ENCODE results near the gene LATS1.
"Not testable (repeated sequence)": the region's sequence is repeated elsewhere in the genome, so short reads cannot be mapped to it uniquely, and the experiment has no call there.

LATS1 gene

DNA sequence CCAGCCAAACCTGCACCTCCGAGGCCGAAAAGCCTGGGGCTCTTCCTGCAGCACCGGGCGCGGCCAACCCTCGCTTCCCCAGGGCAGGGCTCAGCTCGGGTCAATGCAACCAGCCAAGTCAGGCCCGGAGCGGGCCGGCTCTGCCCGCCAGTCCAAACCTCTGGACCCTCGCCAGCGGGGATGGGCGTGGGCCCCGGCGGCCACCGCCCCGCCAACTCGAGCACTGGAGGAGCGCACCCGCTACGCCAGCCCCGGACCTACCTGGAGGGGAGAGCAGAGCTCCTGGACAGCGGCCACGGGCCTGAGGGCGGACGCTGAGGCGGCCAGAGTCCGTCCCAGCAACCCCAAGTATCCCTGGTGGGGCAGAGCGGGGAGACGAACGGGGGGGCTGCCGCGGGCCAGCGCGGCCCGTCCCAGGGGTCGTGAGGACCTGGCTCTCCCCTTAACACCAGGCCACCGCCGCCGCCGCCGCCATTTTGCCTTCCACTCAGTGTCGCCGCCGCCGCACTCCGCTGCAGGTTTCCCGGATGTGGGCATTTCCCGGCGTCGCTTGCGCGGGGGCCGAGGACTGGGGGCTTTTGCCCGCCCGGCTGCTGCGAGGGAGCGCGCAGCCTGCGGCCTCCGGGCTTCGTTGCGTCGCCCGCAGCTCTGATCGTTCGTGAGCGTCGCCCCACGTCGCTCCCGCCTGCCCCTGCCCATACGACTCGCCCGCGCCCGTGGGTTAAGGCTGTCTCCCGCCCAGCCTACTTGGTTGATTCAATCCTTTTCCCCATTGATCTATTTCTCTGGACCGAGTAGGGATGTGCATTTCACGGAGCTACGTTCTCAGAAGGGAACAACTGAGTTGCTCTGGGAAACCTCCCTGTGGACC, at the start of gene LATS1:
LATS1 (minus strand) TSS at position 514 of the 871 bp plus-strand sequence. CDS start 15,975 bp downstream, outside the sequence.
- peak; percentile 90 for DNase-seq (ENCODE audit: low spot score)

- DNase-seq (ENCODE audit: low spot score): no peak
These were observed 48.4 kb upstream of the LATS1 start for GRCh38 chr6:149766156-149766769.

DNA sequence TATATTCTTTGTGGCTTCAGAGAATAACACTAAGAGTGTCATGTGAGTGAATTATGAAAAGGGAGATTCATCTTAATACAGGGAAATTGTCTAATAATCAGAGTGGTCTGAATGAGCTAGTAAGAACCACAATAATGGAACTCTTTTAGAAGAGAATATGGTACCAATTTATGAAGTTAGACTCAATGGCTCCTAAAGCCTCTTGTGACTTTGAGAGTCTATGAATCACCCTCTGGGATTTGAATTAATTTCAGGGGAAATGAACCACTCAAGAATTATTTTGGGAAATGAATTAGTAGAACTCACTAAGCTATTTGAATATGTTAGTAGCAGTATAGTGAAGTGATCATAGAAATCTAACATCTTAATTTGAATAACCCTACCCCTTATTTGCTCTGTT, 46.0 kb upstream of the LATS1 start:
- no peak for DNase-seq (ENCODE audit: low spot score)

- DNase-seq (ENCODE audit: low spot score): peak; percentile 43
These were observed 43.5 kb upstream of the LATS1 start for GRCh38 chr6:149761438-149761837.

- DNase-seq (ENCODE audit: low spot score): no peak
These were observed 38.3 kb upstream of the LATS1 start for GRCh38 chr6:149756261-149756636.

DNA sequence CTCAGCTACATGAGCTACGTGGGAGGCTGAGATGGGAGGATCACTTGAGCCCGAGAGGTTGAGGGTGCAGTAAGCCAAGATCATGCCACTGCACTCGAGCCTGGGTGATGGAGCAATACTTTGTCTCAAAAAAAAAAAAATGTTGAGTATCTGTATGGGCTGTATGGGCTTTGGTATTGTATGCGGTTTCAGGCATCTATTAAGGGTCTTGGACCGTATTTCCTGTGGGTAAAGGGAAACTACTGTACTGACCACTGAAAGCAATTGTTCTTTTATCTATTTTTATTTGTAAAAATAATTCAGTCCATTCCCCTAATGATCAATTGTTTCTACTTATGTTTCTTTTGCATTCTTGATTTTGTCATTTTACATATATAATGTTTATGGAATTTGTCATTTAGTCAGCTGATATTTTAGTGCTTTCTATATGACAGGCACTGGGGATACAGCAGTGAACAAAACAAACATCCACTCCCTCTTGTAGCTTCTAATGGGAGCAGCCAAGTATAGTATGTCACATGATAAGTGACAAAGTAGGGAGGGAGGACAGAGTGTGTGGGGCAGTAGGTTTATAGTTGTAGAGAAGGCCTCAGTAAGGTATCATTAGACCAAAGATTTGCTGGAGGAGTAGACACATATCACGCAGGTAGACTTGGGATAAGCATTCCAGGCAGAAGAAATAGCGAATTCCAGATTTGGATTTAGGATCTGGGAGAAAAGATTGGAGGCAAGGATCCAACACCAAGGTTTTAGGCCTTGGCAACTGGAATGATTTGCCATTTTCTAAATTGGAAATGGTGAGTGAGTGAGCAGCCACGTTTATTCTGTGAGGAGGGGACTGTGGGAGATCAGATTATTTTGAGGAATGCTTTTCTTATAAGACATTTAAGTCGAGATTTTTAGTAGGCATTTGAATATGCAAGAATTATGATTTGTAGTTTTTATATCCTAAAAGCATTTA, 37.7 kb upstream of the LATS1 start:
- DNase-seq (ENCODE audit: low spot score): no peak

GRCh38 chr6:149754548-149754947, 36.6 kb upstream of the LATS1 start:
- no peak for DNase-seq (ENCODE audit: low spot score)

GRCh38 chr6:149753374-149753637, 35.4 kb upstream of the LATS1 start:
- not testable (repeated sequence) for DNase-seq (ENCODE audit: low spot score)

GRCh38 chr6:149752600-149753373, 34.9 kb upstream of the LATS1 start:
- DNase-seq (ENCODE audit: low spot score): no peak

DNA sequence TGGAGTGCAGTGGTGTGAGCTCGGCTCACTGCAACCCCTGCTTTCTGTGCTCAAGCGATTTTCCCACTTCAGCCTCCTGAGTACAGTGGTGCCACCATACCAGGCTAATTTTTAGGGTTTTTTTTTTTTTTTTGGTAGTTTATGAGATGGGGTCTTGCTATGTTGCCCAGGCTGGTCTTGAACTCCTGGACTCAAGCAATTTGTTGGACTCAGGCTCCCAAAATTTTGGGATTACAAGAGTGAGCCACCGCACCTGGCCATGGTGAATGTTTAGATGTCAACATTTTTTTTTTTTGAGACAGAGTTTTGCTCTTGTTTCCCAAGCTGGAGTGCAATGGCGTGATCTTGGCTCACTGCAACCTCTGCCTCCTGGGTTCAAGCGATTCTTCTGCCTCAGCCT, 34.0 kb upstream of the LATS1 start:
- DNase-seq (ENCODE audit: low spot score): not testable (repeated sequence)

DNA sequence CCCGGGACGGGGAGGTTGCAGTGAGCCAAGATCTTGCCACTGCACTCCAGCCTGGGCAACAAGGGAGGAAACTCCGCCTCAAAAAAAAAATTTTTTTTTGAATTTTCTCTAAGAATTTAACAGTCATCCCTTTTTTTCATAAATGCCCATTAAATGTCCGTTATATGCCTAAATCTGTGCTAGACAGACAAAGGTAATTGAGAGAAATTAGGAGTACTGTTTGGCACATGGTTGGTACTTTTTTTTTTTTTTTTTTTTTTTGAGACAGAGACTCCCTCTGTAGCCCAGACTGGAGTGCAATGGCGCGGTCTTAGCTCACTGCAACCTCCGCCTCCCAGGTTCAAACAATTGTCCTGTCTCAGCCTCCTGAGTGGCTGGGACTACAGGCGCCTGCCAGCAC, 33.3 kb upstream of the LATS1 start:
- no peak for DNase-seq (ENCODE audit: low spot score)

DNA sequence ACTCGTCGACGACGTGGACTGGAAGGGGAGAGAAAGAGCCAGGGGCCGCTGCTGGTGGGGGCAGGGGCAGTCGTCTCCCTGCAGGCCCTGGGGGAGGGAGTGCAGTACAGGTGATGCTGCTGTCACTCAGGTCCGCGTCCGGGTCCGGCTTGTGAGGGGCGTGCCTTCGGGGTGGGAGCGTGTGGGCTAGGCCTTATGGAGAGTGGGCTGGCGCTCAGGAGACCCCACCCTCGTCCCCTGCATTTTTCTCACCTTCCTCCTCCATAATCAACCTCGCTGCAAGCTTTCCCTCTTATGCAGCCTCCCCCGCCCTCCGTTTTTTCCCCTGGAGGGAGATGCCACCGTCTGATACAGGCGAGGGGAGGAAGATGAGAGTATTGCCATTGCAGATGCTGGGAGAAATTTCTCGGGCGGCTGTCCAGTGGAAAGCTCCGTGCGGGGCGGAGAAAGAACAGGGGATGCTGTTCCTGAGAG, 32.3 kb upstream of the LATS1 start:
- peak; percentile 69 for DNase-seq (ENCODE audit: low spot score)

GRCh38 chr6:149749594-149750135, 31.8 kb upstream of the LATS1 start, which contains the start of gene PCMT1:
PCMT1 (plus strand) TSS chr6:149749741; CDS start chr6:149749902, 161 bp downstream.
- DNase-seq (ENCODE audit: low spot score): peak; percentile 93

- not testable (repeated sequence) for DNase-seq (ENCODE audit: low spot score)
These were observed 31.2 kb upstream of the LATS1 start for GRCh38 chr6:149749082-149749593.

DNA sequence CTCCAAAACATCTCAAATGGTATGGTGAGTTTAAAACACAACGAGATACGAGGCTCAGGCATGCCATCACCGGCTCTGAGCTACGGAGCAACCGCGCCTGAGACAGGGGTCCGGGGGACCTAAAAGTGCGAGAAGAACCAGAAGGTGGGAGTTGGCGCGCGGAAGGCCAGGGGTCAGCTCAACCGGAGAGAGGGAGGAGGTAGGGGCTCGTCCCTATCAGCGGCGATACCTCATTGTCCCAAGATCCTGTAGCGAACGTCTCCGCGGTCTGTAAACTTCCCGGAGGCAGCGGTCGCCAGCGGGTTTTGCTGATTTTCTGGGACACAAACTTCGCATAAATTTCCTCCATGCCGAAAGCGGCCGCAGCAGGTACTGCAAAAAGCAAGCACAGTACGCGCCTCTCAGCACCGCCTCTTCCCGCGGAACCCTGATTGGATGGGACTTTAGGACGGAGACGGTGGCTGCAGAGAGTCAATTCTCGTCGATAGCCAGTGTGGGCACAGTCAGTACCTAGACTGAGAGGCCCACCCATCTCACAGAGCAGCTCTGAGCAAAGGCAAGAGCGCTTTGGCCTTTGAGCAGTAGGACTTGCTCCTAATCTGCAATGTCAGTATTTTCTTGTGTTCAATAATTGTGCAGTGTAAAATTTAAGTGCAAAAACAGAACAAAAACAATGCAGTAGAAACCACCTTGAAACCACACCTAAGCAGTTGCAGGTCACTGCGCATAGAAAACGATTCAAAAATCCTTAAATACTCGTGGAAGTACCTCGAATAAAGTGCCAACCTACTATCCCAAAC, 28.4 kb upstream of the LATS1 start, which contains the start of gene NUP43:
NUP43 (minus strand) TSS at position 383 of the 800 bp plus-strand sequence; CDS start at position 349, 34 bp downstream.
- DNase-seq (ENCODE audit: low spot score): peak; percentile 96

DNA sequence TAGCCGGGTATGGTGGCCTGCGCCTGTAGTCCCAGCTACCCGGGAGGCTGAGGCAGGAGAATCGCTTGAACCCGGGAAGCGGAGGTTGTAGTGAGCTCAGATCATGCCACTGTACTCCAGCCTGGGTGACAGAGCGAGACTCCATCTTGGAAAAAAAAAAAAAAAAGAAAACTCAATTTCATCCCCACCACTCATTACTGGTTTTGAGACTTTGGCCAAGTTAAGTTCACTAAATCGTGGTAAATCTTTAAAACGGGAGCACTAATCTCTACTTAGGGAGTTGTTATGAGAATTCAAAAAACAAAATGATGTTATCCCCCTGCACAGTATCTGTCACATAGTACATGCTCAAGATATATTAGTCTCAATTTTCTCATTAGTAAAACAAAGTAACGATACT, 27.4 kb upstream of the LATS1 start:
- DNase-seq (ENCODE audit: low spot score): not testable (repeated sequence)

- DNase-seq (ENCODE audit: low spot score): no peak
These were observed 17.0 kb upstream of the LATS1 start for GRCh38 chr6:149734915-149735314.

GRCh38 chr6:149733089-149733720, 15.3 kb upstream of the LATS1 start:
- DNase-seq (ENCODE audit: low spot score): no peak

- DNase-seq (ENCODE audit: low spot score): no peak
These were observed 11.9 kb upstream of the LATS1 start for GRCh38 chr6:149729824-149730223.

Data from NAMALWA (cell line).